Trophoblast cell (in vitro differentiated cells and primary cell): ENCODE data around the gene AGBL4.
A peak's percentile ranks its signal among the peaks of the same experiment; 100 is the strongest.

Experiments
- DNase-seq, 2 donors: peaks; one replicate each; pipeline ENCODE4 v3.0.0-alpha.2; 2016
- H2AFZ ChIP-seq: 2 replicates; pipeline ENCODE4 v1.6.1; 2013; ENCODE audit warnings: low read length, moderate library complexity, mild to moderate bottlenecking; ENCODE audit not compliant: insufficient read depth, poor library complexity
- H2AK5ac ChIP-seq: 2 replicates; pipeline ENCODE4 v1.6.1; 2013; ENCODE audit warnings: mild to moderate bottlenecking, low read length
- H2BK120ac ChIP-seq: 2 replicates; pipeline ENCODE4 v1.6.1; 2013; ENCODE audit warnings: low read length, mild to moderate bottlenecking, moderate library complexity; ENCODE audit not compliant: insufficient read depth, poor library complexity
- H2BK12ac ChIP-seq: 2 replicates; pipeline ENCODE4 v1.6.1; 2013; ENCODE audit warnings: mild to moderate bottlenecking, low read length, moderate library complexity
- H2BK5ac ChIP-seq: 2 replicates; pipeline ENCODE4 v1.6.1; 2013; ENCODE audit warnings: low read length, low read depth, moderate library complexity, mild to moderate bottlenecking; ENCODE audit not compliant: poor library complexity
- H3K14ac ChIP-seq: 2 replicates; pipeline ENCODE4 v1.6.1; 2013; ENCODE audit warnings: mild to moderate bottlenecking, low read length
- H3K18ac ChIP-seq: 2 replicates; pipeline ENCODE4 v1.6.1; 2013; ENCODE audit warnings: mild to moderate bottlenecking, low read length
- H3K23ac ChIP-seq: 2 replicates; pipeline ENCODE4 v1.6.1; 2013; ENCODE audit warnings: low read length
- H3K27ac ChIP-seq: 2 replicates; pipeline ENCODE4 v1.5.1; 2013; ENCODE audit warnings: low read depth, mild to moderate bottlenecking, inconsistent platforms, low read length, moderate library complexity
- H3K27me3 ChIP-seq: 2 replicates; pipeline ENCODE4 v1.6.1; 2013; ENCODE audit warnings: inconsistent platforms, mild to moderate bottlenecking, low read length, moderate library complexity; ENCODE audit not compliant: insufficient read depth
- H3K36me3 ChIP-seq, 2 experiments: 1 replicate in 1 of 2; 2 replicates in 1 of 2; pipeline ENCODE4 v1.6.1; 2013; ENCODE audit warnings: low read length in 2 of 2, mild to moderate bottlenecking in 2 of 2, moderate library complexity in 1 of 2; ENCODE audit not compliant: insufficient read depth in 2 of 2, control insufficient read depth in 1 of 2
- H3K4ac ChIP-seq: 2 replicates; pipeline ENCODE4 v1.6.1; 2013; ENCODE audit warnings: low read depth, mild to moderate bottlenecking, low read length, moderate library complexity
- H3K4me1 ChIP-seq, 2 experiments: 1 replicate in 1 of 2; 2 replicates in 1 of 2; pipeline ENCODE4 v1.6.1; 2013; ENCODE audit warnings: low read length in 2 of 2, mild to moderate bottlenecking in 2 of 2, moderate library complexity in 1 of 2; ENCODE audit not compliant: insufficient read depth in 2 of 2, control insufficient read depth in 1 of 2
- H3K4me2 ChIP-seq: 2 replicates; pipeline ENCODE4 v1.6.1; 2013; ENCODE audit warnings: inconsistent platforms, mild to moderate bottlenecking, low read length, moderate library complexity
- H3K4me3 ChIP-seq: 2 replicates; pipeline ENCODE4 v1.5.1; 2013; ENCODE audit warnings: mild to moderate bottlenecking, low read depth, low read length, inconsistent platforms
- H3K79me1 ChIP-seq: one replicate; pipeline ENCODE4 v1.6.1; 2013; ENCODE audit warnings: low read length
- H3K79me2 ChIP-seq: 2 replicates; pipeline ENCODE4 v1.6.1; 2013; ENCODE audit warnings: low read length, mild to moderate bottlenecking; ENCODE audit not compliant: control insufficient read depth, insufficient read depth, poor library complexity
- H3K9ac ChIP-seq: 2 replicates; pipeline ENCODE4 v1.6.1; 2013; ENCODE audit warnings: mild to moderate bottlenecking, low read length
- H3K9me3 ChIP-seq: 2 replicates; pipeline ENCODE4 v1.6.1; 2013; ENCODE audit warnings: low read depth, mild to moderate bottlenecking, control low read depth, inconsistent platforms, low read length; ENCODE audit not compliant: insufficient read depth
- H4K12ac ChIP-seq: 2 replicates; pipeline ENCODE4 v1.6.1; 2013; ENCODE audit warnings: low read depth, mild to moderate bottlenecking, low read length, moderate library complexity
- H4K8ac ChIP-seq: 2 replicates; pipeline ENCODE4 v1.6.1; 2013; ENCODE audit warnings: low read depth, mild to moderate bottlenecking, low read length, moderate library complexity
- H4K91ac ChIP-seq: one replicate; pipeline ENCODE4 v1.6.1; 2013; ENCODE audit warnings: low read depth, mild to moderate bottlenecking, low read length, moderate library complexity
- WGBS: extraction: QIAGEN DNeasy Blood & Tissue Kit; methylation state at CpG from one replicate; pipeline ENCODE4 v1.1.7; 2013; ENCODE audit warnings: missing lambda C conversion rate; ENCODE audit not compliant: insufficient read length, insufficient coverage; ENCODE audit errors: extremely low coverage; 5-methylcytosine and 5-hydroxymethylcytosine counted together

AGBL4 gene

GRCh38 chr1:48841966-48842365 is 1181.8 kb downstream of the AGBL4 start:
- H3K79me1 ChIP-seq: no peaks in the 10 kb centered on the region
- H2BK120ac ChIP-seq: no peak overlapping the region
- H3K79me2 ChIP-seq: no peaks in the 10 kb centered on the region
- H3K36me3 ChIP-seq: no peaks in the 10 kb centered on the region
- H3K23ac ChIP-seq: no peak overlapping the region
- H3K4me3 ChIP-seq: no peak overlapping the region
- no peak overlapping the region for H4K91ac ChIP-seq
- no peak overlapping the region for H3K9ac ChIP-seq
- no peaks in the 10 kb centered on the region for H3K9me3 ChIP-seq
- no peak overlapping the region for H4K12ac ChIP-seq
- H3K27ac ChIP-seq: no peak overlapping the region
- no peak overlapping the region for H2BK5ac ChIP-seq
- H2AK5ac ChIP-seq: no peak overlapping the region
- WGBS: no CpG with 5 or more reads among the region's 2 CpGs
- no peaks in the 10 kb centered on the region for H3K27me3 ChIP-seq
- no peak for DNase-seq
- no peak overlapping the region for H3K14ac ChIP-seq
- H2BK12ac ChIP-seq: no peak overlapping the region
- H3K4me2 ChIP-seq: no peak overlapping the region
- no peak overlapping the region for H3K18ac ChIP-seq
- no peak overlapping the region for H3K4ac ChIP-seq
- no peaks in the 10 kb centered on the region for H3K4me1 ChIP-seq
- H2AFZ ChIP-seq: no peak overlapping the region
- H4K8ac ChIP-seq: no peak overlapping the region

GRCh38 chr1:48841461-48841860 is 1182.3 kb downstream of the AGBL4 start:
- H3K27ac ChIP-seq: no peak overlapping the region
- H3K23ac ChIP-seq: no peak overlapping the region
- no peak overlapping the region for H2BK120ac ChIP-seq
- H3K14ac ChIP-seq: no peak overlapping the region
- no peaks in the 10 kb centered on the region for H3K36me3 ChIP-seq
- DNase-seq: no peak
- H2AK5ac ChIP-seq: no peak overlapping the region
- no peak overlapping the region for H2BK12ac ChIP-seq
- no peak overlapping the region for H2AFZ ChIP-seq
- no peak overlapping the region for H4K12ac ChIP-seq
- no peak overlapping the region for H2BK5ac ChIP-seq
- no peaks in the 10 kb centered on the region for H3K9me3 ChIP-seq
- no peaks in the 10 kb centered on the region for H3K79me2 ChIP-seq
- no peak overlapping the region for H3K4me3 ChIP-seq
- no peak overlapping the region for H3K4me2 ChIP-seq
- H3K79me1 ChIP-seq: no peaks in the 10 kb centered on the region
- H4K8ac ChIP-seq: no peak overlapping the region
- H3K4ac ChIP-seq: no peak overlapping the region
- no peaks in the 10 kb centered on the region for H3K4me1 ChIP-seq
- WGBS: no CpG with 5 or more reads among the region's 3 CpGs
- no peak overlapping the region for H3K9ac ChIP-seq
- no peak overlapping the region for H3K18ac ChIP-seq
- no peak overlapping the region for H4K91ac ChIP-seq
- H3K27me3 ChIP-seq: no peaks in the 10 kb centered on the region

- H2BK5ac ChIP-seq: no peak overlapping the region
These were observed 1192.4 kb downstream of the AGBL4 start for GRCh38 chr1:48831120-48831978.

GRCh38 chr1:48830715-48831114 is 1193.0 kb downstream of the AGBL4 start:
- H4K12ac ChIP-seq: no peak overlapping the region
- no peak overlapping the region for H3K18ac ChIP-seq
- no peak overlapping the region for H3K27ac ChIP-seq
- H3K79me2 ChIP-seq: no peaks in the 10 kb centered on the region
- no peak overlapping the region for H2BK120ac ChIP-seq
- no peaks in the 10 kb centered on the region for H3K36me3 ChIP-seq
- H2BK12ac ChIP-seq: no peak overlapping the region
- no peak overlapping the region for H3K14ac ChIP-seq
- no peak overlapping the region for H3K4me2 ChIP-seq
- peak in 1 of 2 donors; percentile 33 for DNase-seq
- no peaks in the 10 kb centered on the region for H3K79me1 ChIP-seq
- WGBS: no CpG with 5 or more reads among the region's 2 CpGs
- H3K4me1 ChIP-seq: peaks cover 0 to 2% of the 10 kb centered on the region in 2 experiments
- H3K9ac ChIP-seq: no peak overlapping the region
- no peak overlapping the region for H3K4ac ChIP-seq
- no peak overlapping the region for H4K8ac ChIP-seq
- H3K23ac ChIP-seq: no peak overlapping the region
- no peaks in the 10 kb centered on the region for H3K27me3 ChIP-seq
- H2BK5ac ChIP-seq: no peak overlapping the region
- no peak overlapping the region for H3K4me3 ChIP-seq
- no peak overlapping the region for H2AFZ ChIP-seq
- no peak overlapping the region for H2AK5ac ChIP-seq
- H3K9me3 ChIP-seq: no peaks in the 10 kb centered on the region
- no peak overlapping the region for H4K91ac ChIP-seq

More at GRCh38 chr1:48831120-48831978, 1192.4 kb downstream of the AGBL4 start:
- Histone ChIP-seq H3K18ac (no peak overlapping the region), H3K4ac (no peak overlapping the region), H3K9ac (no peak overlapping the region), H3K4me1 (peaks cover 0 to 2% of the 10 kb centered on the region in 2 experiments), H3K27me3 (no peaks in the 10 kb centered on the region), H3K36me3 (no peaks in the 10 kb centered on the region), H2AFZ (no peak overlapping the region), H4K12ac (no peak overlapping the region), H4K8ac (no peak overlapping the region), H3K79me1 (no peaks in the 10 kb centered on the region), H3K14ac (no peak overlapping the region), H2BK12ac (no peak overlapping the region), H3K9me3 (no peaks in the 10 kb centered on the region), H3K79me2 (no peaks in the 10 kb centered on the region), H3K23ac (no peak overlapping the region), H3K4me3 (no peak overlapping the region), H2BK120ac (no peak overlapping the region), H4K91ac (no peak overlapping the region), H3K4me2 (no peak overlapping the region), H2AK5ac (no peak overlapping the region), H3K27ac (no peak overlapping the region)
- DNase-seq: no peak
- WGBS: no CpG with 5 or more reads among the region's 4 CpGs
